Measurements from ENCODE around the gene ANKMY2. TPM values are rescaled to one million over a fixed set of nuclear protein-coding genes. Genes with fewer than 3 reads are reported as not detected.

ANKMY2 gene
- total RNA-seq, 1 donor = 26.8 TPM

GRCh38 chr7:16652240-16652583, 6.7 kb upstream of the ANKMY2 start:
- no peak overlapping the region for H2AFZ ChIP-seq (ENCODE audit: low read length)
- no peaks in the 10 kb centered on the region for H3K9me3 ChIP-seq (ENCODE audit: low read depth, low read length)
- no peaks in the 10 kb centered on the region for H3K36me3 ChIP-seq (ENCODE audit: insufficient read depth, low read length)
- H3K27me3 ChIP-seq (ENCODE audit: insufficient read depth, low read length) = no peaks in the 10 kb centered on the region
- H3K4me1 ChIP-seq (ENCODE audit: insufficient read depth, low read length) = peaks cover 29% of the 10 kb centered on the region
- H3K27ac ChIP-seq (ENCODE audit: low read depth, low read length) = no peak overlapping the region
- peaks cover 19% of the 10 kb centered on the region for H4K20me1 ChIP-seq (ENCODE audit: insufficient read depth, low read length)
- H3K79me2 ChIP-seq (ENCODE audit: insufficient read depth, low read length) = peaks cover 98% of the 10 kb centered on the region
- TF ChIP-seq, protein P1, sequence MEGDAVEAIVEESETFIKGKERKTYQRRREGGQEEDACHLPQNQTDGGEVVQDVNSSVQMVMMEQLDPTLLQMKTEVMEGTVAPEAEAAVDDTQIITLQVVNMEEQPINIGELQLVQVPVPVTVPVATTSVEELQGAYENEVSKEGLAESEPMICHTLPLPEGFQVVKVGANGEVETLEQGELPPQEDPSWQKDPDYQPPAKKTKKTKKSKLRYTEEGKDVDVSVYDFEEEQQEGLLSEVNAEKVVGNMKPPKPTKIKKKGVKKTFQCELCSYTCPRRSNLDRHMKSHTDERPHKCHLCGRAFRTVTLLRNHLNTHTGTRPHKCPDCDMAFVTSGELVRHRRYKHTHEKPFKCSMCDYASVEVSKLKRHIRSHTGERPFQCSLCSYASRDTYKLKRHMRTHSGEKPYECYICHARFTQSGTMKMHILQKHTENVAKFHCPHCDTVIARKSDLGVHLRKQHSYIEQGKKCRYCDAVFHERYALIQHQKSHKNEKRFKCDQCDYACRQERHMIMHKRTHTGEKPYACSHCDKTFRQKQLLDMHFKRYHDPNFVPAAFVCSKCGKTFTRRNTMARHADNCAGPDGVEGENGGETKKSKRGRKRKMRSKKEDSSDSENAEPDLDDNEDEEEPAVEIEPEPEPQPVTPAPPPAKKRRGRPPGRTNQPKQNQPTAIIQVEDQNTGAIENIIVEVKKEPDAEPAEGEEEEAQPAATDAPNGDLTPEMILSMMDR (IDR thresholded peaks at IDR 0.05; ENCODE audit: extremely low read depth, low read depth, low read length) = no peak
- DNase-seq (ENCODE audit: insufficient read length, low spot score, missing footprints) = no peak
- no peak overlapping the region for H3K4me3 ChIP-seq (ENCODE audit: insufficient read depth, low read length)
- no peak overlapping the region for H3K4me2 ChIP-seq (ENCODE audit: insufficient read depth, low read length)

DNA sequence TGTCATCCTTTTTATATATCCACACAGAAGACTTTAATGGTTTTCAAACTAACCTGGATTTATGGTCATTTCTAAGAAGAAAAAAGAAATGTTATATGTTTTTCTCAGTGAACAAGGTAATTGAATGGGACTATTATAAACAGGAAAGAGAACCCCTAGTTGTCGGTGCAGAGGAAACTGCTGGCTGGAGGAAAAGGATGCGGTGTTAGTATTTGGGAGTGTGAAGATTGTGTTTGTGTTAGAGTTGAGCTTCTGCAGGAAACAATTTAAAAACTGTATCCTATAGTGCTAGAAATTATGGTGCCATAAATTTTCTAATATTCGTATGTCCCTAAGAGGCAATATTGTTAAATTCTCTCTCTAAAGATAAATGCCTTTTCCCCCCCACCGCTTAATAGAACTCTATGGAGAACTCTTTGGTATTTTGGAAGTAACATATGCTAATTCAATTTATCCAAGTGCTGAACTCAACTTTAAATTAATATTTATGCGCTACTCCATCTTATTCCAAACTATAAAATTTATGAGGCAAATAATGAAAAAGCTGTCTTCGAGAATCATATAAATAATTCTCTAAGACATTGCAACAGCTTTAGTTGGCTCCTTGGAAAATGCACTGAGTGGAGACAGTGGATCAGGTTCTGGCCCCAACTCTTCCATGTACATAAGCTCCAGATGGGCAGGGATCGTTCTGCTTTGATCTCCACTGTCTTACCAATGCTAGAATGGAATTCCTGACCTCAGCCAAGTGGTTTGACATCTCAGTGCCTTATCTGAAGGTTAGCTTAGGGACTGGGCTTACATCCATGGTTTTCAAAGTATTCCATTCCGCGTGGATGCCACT, 6.1 kb upstream of the ANKMY2 start:
- Histone ChIP-seq H3K27ac (ENCODE audit: low read depth, low read length) (no peak overlapping the region), H4K20me1 (ENCODE audit: insufficient read depth, low read length) (peaks cover 22% of the 10 kb centered on the region), H2AFZ (ENCODE audit: low read length) (no peak overlapping the region), H3K4me2 (ENCODE audit: insufficient read depth, low read length) (no peak overlapping the region), H3K36me3 (ENCODE audit: insufficient read depth, low read length) (no peaks in the 10 kb centered on the region), H3K27me3 (ENCODE audit: insufficient read depth, low read length) (no peaks in the 10 kb centered on the region), H3K79me2 (ENCODE audit: insufficient read depth, low read length) (peaks cover 98% of the 10 kb centered on the region), H3K4me3 (ENCODE audit: insufficient read depth, low read length) (no peak overlapping the region), H3K4me1 (ENCODE audit: insufficient read depth, low read length) (peaks cover 31% of the 10 kb centered on the region), H3K9me3 (ENCODE audit: low read depth, low read length) (no peaks in the 10 kb centered on the region)
- TF ChIP-seq, protein P1 (IDR thresholded peaks at IDR 0.05; ENCODE audit: extremely low read depth, low read depth, low read length) = no peak
- no peak for DNase-seq (ENCODE audit: insufficient read length, low spot score, missing footprints)

GRCh38 chr7:16650266-16650665, 4.7 kb upstream of the ANKMY2 start:
- Histone ChIP-seq H3K27ac (ENCODE audit: low read depth, low read length) (no peak overlapping the region), H3K4me1 (ENCODE audit: insufficient read depth, low read length) (peaks cover 31% of the 10 kb centered on the region), H3K79me2 (ENCODE audit: insufficient read depth, low read length) (peaks cover 93% of the 10 kb centered on the region), H3K27me3 (ENCODE audit: insufficient read depth, low read length) (no peaks in the 10 kb centered on the region), H3K4me2 (ENCODE audit: insufficient read depth, low read length) (no peak overlapping the region), H2AFZ (ENCODE audit: low read length) (no peak overlapping the region), H4K20me1 (ENCODE audit: insufficient read depth, low read length) (peaks cover 22% of the 10 kb centered on the region), H3K4me3 (ENCODE audit: insufficient read depth, low read length) (no peak overlapping the region), H3K9me3 (ENCODE audit: low read depth, low read length) (no peaks in the 10 kb centered on the region), H3K36me3 (ENCODE audit: insufficient read depth, low read length) (no peaks in the 10 kb centered on the region)
- no peak for DNase-seq (ENCODE audit: insufficient read length, low spot score, missing footprints)
- TF ChIP-seq, protein P1 (IDR thresholded peaks at IDR 0.05; ENCODE audit: extremely low read depth, low read depth, low read length) = no peak

- peak overlapping the region; percentile 63 for H3K27ac ChIP-seq (ENCODE audit: low read depth, low read length)
- H4K20me1 ChIP-seq (ENCODE audit: insufficient read depth, low read length) = peaks cover 22% of the 10 kb centered on the region
- no peak overlapping the region for H2AFZ ChIP-seq (ENCODE audit: low read length)
- peaks cover 91% of the 10 kb centered on the region for H3K79me2 ChIP-seq (ENCODE audit: insufficient read depth, low read length)
- peak; percentile 87 for DNase-seq (ENCODE audit: insufficient read length, low spot score, missing footprints)
- TF ChIP-seq, protein P1 (IDR thresholded peaks at IDR 0.05; ENCODE audit: extremely low read depth, low read depth, low read length) = no peak
- H3K36me3 ChIP-seq (ENCODE audit: insufficient read depth, low read length) = no peaks in the 10 kb centered on the region
- no peaks in the 10 kb centered on the region for H3K27me3 ChIP-seq (ENCODE audit: insufficient read depth, low read length)
- peak overlapping the region; percentile 90 for H3K4me2 ChIP-seq (ENCODE audit: insufficient read depth, low read length)
- H3K4me3 ChIP-seq (ENCODE audit: insufficient read depth, low read length) = no peak overlapping the region
- no peaks in the 10 kb centered on the region for H3K9me3 ChIP-seq (ENCODE audit: low read depth, low read length)
- H3K4me1 ChIP-seq (ENCODE audit: insufficient read depth, low read length) = peaks cover 35% of the 10 kb centered on the region
Measured at GRCh38 chr7:16649196-16649595, 3.6 kb upstream of the ANKMY2 start.
